NCI-H2171 treated with DMSO at 0.1 percent for 48 hours (cell line): ENCODE data around the gene GATC.

Source experiments
- DNase-seq: peaks from one replicate; lab custom pipeline; 2025; lab: John Stamatoyannopoulos, UW

GATC gene

DNA sequence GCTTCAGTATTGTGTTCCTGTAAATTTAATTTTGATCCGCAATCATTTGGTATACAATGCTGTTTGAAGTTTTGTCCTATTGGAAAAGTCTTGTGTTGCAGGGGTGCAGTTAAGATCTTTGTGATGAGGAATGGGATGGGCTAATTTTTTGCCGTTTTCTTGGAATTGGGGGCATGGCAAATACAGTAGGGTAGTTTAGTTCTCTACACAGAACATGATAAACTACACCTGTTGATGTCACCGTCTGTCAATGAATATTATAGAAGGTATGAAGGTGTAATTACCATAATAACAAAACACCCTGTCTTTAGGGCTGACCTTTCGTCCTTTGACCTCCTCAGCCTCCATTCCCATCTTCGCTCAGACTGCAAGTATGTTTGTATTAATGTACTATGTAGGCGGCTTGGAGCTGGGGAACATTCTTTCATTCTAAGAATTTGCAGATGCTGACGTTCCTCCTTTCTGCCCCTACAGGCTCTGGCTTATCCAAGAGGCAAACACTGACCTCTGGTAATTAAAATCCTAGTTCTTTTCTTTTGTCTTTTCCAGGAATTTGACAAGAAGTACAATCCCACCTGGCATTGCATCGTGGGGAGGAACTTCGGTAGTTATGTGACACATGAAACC lies 51.4 kb downstream of the GATC start:
- DNase-seq: no peak

GRCh38 chr12:120498870-120499515 lies 52.7 kb downstream of the GATC start:
- no peak for DNase-seq

GRCh38 chr12:120500581-120500980 lies 54.3 kb downstream of the GATC start:
- no peak for DNase-seq

DNA sequence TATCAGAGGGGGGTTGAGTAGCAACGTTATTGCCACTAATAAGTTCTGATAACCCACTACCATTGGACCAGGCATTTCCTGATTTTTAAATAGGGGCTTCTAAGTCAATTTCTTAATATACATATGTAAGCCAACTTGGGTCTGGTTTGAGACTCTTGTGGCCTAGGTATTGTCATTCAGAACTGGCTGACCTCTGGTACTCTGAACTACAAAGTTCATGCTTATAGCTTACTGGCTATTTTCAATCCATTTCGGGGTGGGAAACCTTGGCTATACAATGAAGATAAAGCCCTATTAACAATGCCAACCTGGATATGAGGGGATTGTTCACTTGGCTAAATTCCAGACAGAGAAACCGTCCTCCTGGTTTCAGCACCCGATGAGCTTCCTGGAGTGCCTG lies 58.3 kb downstream of the GATC start:
- DNase-seq: no peak

- no peak for DNase-seq
These were observed 62.3 kb downstream of the GATC start for GRCh38 chr12:120508537-120508936.
